Breast epithelium (tissue), 4 donors: ENCODE results near the gene PCSK2. TPM values are rescaled to one million over a fixed set of nuclear protein-coding genes. Genes with fewer than 3 reads are reported as not detected.

Experiments
- DNase-seq, 2 donors: peaks; one replicate each; pipeline ENCODE4 v3.0.0-alpha.2; 2019; ENCODE audit warnings: low spot score in 2 of 2
- H3K27ac ChIP-seq, 2 donors: fragments of 200-600 bp; sonication (generic) in 1 of 2; one replicate each; pipeline ENCODE4 v1.5.1; 2016 to 2019; ENCODE audit warnings: mild to moderate bottlenecking in 1 of 2
- H3K27me3 ChIP-seq, 2 donors: fragments of 200-600 bp; sonication (generic) in 1 of 2; one replicate each; pipeline versions ENCODE4 v1.5.1 to v1.6.0; 2017 to 2019; ENCODE audit warnings: control low read depth in 1 of 2, mild to moderate bottlenecking in 1 of 2
- H3K36me3 ChIP-seq: fragments of 200-600 bp; one replicate; pipeline ENCODE4 v1.5.1; 2019
- H3K4me1 ChIP-seq, 2 donors: fragments of 200-600 bp; sonication (generic); one replicate each; pipeline ENCODE4 v1.5.1; 2016 to 2019; ENCODE audit warnings: control low read depth in 1 of 2
- H3K4me3 ChIP-seq, 3 donors: fragments of 200-600 bp; sonication (generic); 1 replicate in 2 of 3; 2 replicates in 1 of 3; pipeline ENCODE4 v1.5.1; 2016 to 2019; ENCODE audit warnings: mild to moderate bottlenecking in 3 of 3, moderate library complexity in 2 of 3
- H3K9me3 ChIP-seq, 2 donors: fragments of 200-600 bp; sonication (generic) in 1 of 2; one replicate each; pipeline ENCODE4 v1.5.1; 2016 to 2019; ENCODE audit warnings: control low read depth in 1 of 2
- CTCF ChIP-seq, 3 donors: fragments of 450-650 bp; IDR thresholded peaks; one replicate each; pipeline ENCODE4 v1.5.1; 2016 to 2017; ENCODE audit warnings: antibody characterized with exemption in 3 of 3, mild to moderate bottlenecking in 3 of 3, moderate library complexity in 3 of 3
- POLR2A ChIP-seq: fragments of 450-650 bp; IDR thresholded peaks from one replicate; pipeline ENCODE4 v1.6.1; 2016; ENCODE audit warnings: antibody characterized with exemption, mild to moderate bottlenecking, moderate library complexity
- POLR2AphosphoS5 ChIP-seq, 3 donors: sonication (generic); formaldehyde crosslinking; IDR thresholded peaks; one replicate each; pipeline ENCODE4 v1.6.1; 2017; ENCODE audit warnings: antibody characterized with exemption in 3 of 3
- intact Hi-C: fragments of 100-400 bp; cut with DNase I; formaldehyde crosslinking; loops from one replicate; pipeline ENCODE4 v1.15.1; 2023; ENCODE audit warnings: low total_unique reads
- total RNA-seq, 3 donors: library from RNA; depleted of rRNA; stranded (reverse); fragments of >200 nt; gene quantifications; one replicate each; pipeline ENCODE4 v1.1.0, GENCODE V29; 2016

The PCSK2 gene
- total RNA-seq, 3 donors from 2014 or later = 0.16 TPM; not detected in 2

- no peak for TF ChIP-seq POLR2A
- TF ChIP-seq POLR2AphosphoS5 (IDR thresholded peaks at IDR 0.05) = no peak
- no peak for TF ChIP-seq CTCF (IDR thresholded peaks at IDR 0.05)
- Histone ChIP-seq H3K4me1 (no peaks in the 10 kb centered on the region), H3K27me3 (peaks cover 0 to 20% of the 10 kb centered on the region in 2 donors), H3K36me3 (no peaks in the 10 kb centered on the region), H3K4me3 (no peak overlapping the region), H3K27ac (no peak overlapping the region), H3K9me3 (no peaks in the 10 kb centered on the region)
- no peak for DNase-seq
- intact Hi-C loops = no loop called here
These were observed 230.8 kb downstream of the PCSK2 start for GRCh38 chr20:17457588-17458190.

GRCh38 chr20:17460119-17460518, 233.3 kb downstream of the PCSK2 start:
- no peak overlapping the region for H3K4me3 ChIP-seq
- TF ChIP-seq CTCF (IDR thresholded peaks at IDR 0.05) (no peak), POLR2A (no peak), POLR2AphosphoS5 (IDR thresholded peaks at IDR 0.05) (no peak)
- H3K27ac ChIP-seq = no peak overlapping the region
- DNase-seq = no peak
- peaks cover 0 to 5% of the 10 kb centered on the region in 2 donors for H3K27me3 ChIP-seq
- H3K36me3 ChIP-seq = no peaks in the 10 kb centered on the region
- no peaks in the 10 kb centered on the region for H3K4me1 ChIP-seq
- no peaks in the 10 kb centered on the region for H3K9me3 ChIP-seq
- intact Hi-C loops = no loop called here

- intact Hi-C loops = no loop called here
- Histone ChIP-seq H3K27ac (no peak overlapping the region), H3K9me3 (no peaks in the 10 kb centered on the region), H3K4me3 (no peak overlapping the region), H3K27me3 (peaks cover 0 to 2% of the 10 kb centered on the region in 2 donors), H3K4me1 (no peaks in the 10 kb centered on the region), H3K36me3 (no peaks in the 10 kb centered on the region)
- DNase-seq = no peak
- TF ChIP-seq POLR2A = no peak
- TF ChIP-seq CTCF (IDR thresholded peaks at IDR 0.05) = no peak
- TF ChIP-seq POLR2AphosphoS5 (IDR thresholded peaks at IDR 0.05) = no peak
These were observed 235.1 kb downstream of the PCSK2 start for GRCh38 chr20:17461941-17462340.

GRCh38 chr20:17463711-17464110, 236.9 kb downstream of the PCSK2 start:
- intact Hi-C loops = no loop called here
- no peak for DNase-seq
- Histone ChIP-seq H3K4me3 (no peak overlapping the region), H3K27ac (no peak overlapping the region), H3K4me1 (no peaks in the 10 kb centered on the region), H3K27me3 (no peaks in the 10 kb centered on the region), H3K36me3 (no peaks in the 10 kb centered on the region), H3K9me3 (no peaks in the 10 kb centered on the region)
- TF ChIP-seq POLR2A = no peak
- TF ChIP-seq CTCF (IDR thresholded peaks at IDR 0.05) = no peak
- TF ChIP-seq POLR2AphosphoS5 (IDR thresholded peaks at IDR 0.05) = no peak

- Histone ChIP-seq H3K9me3 (no peaks in the 10 kb centered on the region), H3K4me3 (no peak overlapping the region), H3K27me3 (no peaks in the 10 kb centered on the region), H3K36me3 (no peaks in the 10 kb centered on the region), H3K4me1 (no peaks in the 10 kb centered on the region), H3K27ac (no peak overlapping the region)
- intact Hi-C loops = no loop called here
- TF ChIP-seq POLR2AphosphoS5 (IDR thresholded peaks at IDR 0.05) (no peak), POLR2A (no peak), CTCF (IDR thresholded peaks at IDR 0.05) (no peak)
- no peak for DNase-seq
These were observed 238.4 kb downstream of the PCSK2 start for GRCh38 chr20:17465236-17465635.
